Measurements from ENCODE around the gene B3GAT2.

- no peak for TF ChIP-seq SIN3A (IDR thresholded peaks at IDR 0.05; ENCODE audit: borderline replicate concordance, insufficient read depth, low read depth, low read length)
- TF ChIP-seq CTCF (IDR thresholded peaks at IDR 0.05): no peak
- no peak for TF ChIP-seq POLR2AphosphoS5 (IDR thresholded peaks at IDR 0.05; ENCODE audit: low read depth, low read length)
Measured at GRCh38 chr6:70842541-70842940, 114.3 kb downstream of the B3GAT2 start.
